Effector CD4-positive, alpha-beta T cell (primary cell): Measurements from ENCODE around the gene NMRAL1.

ENCODE experiments used
- DNase-seq: peaks from one replicate; pipeline ENCODE4 v3.0.0-alpha.2; 2020
- total RNA-seq: gene quantifications from one replicate; lab custom pipeline; 2026; lab: John Stamatoyannopoulos, UW

Gene NMRAL1
- 37.1 reads per million, percentile 61 among the genes with 10 or more reads in this experiment for total RNA-seq

- DNase-seq: peak; percentile 85
Measured at GRCh38 chr16:4474192-4474961, at the start of gene NMRAL1. Gene NMRAL1, minus strand, starts transcription at chr16:4474625. Its CDS starts 493 bp downstream, at chr16:4474132.

GRCh38 chr16:4523686-4524085, 49.3 kb upstream of the NMRAL1 start:
- no peak for DNase-seq

- no peak for DNase-seq
Measured at GRCh38 chr16:4522051-4522581, 47.7 kb upstream of the NMRAL1 start.

- no peak for DNase-seq
Measured at GRCh38 chr16:4520913-4521312, 46.5 kb upstream of the NMRAL1 start.

GRCh38 chr16:4519274-4520058, 45.0 kb upstream of the NMRAL1 start:
- DNase-seq: no peak

- DNase-seq: no peak
Measured at GRCh38 chr16:4517812-4518680, 43.6 kb upstream of the NMRAL1 start.

- no peak for DNase-seq
Measured at GRCh38 chr16:4515611-4516233, 41.3 kb upstream of the NMRAL1 start.

GRCh38 chr16:4514606-4515005, 40.2 kb upstream of the NMRAL1 start:
- DNase-seq: no peak

- DNase-seq: no peak
Measured at GRCh38 chr16:4513881-4514280, 39.5 kb upstream of the NMRAL1 start.

- DNase-seq: no peak
Measured at GRCh38 chr16:4513086-4513860, 38.8 kb upstream of the NMRAL1 start.

- no peak for DNase-seq
Measured at GRCh38 chr16:4512473-4512872, 38.0 kb upstream of the NMRAL1 start.

- DNase-seq: no peak
Measured at GRCh38 chr16:4511441-4512082, 37.1 kb upstream of the NMRAL1 start.

- DNase-seq: no peak
Measured at GRCh38 chr16:4510747-4511426, 36.5 kb upstream of the NMRAL1 start.

- DNase-seq: no peak
Measured at GRCh38 chr16:4510131-4510530, 35.7 kb upstream of the NMRAL1 start.

GRCh38 chr16:4509420-4509819, 35.0 kb upstream of the NMRAL1 start:
- DNase-seq: no peak

GRCh38 chr16:4508806-4509205, 34.4 kb upstream of the NMRAL1 start:
- no peak for DNase-seq

- no peak for DNase-seq
Measured at GRCh38 chr16:4507588-4508345, 33.3 kb upstream of the NMRAL1 start.

GRCh38 chr16:4506450-4506849, 32.0 kb upstream of the NMRAL1 start:
- DNase-seq: peak; percentile 47

- peak; percentile 78 for DNase-seq
Measured at GRCh38 chr16:4505356-4506147, 31.1 kb upstream of the NMRAL1 start.
